Measurements from ENCODE around the gene MDM1.
A peak's percentile ranks its signal among the peaks of the same experiment; 100 is the strongest.

Gene MDM1

GRCh38 chr12:68324531-68324930 lies 7.6 kb downstream of the MDM1 start:
- Histone ChIP-seq H3K79me2 (ENCODE audit: insufficient read depth, low read length) (peaks cover 13% of the 10 kb centered on the region), H3F3A (ENCODE audit: low read depth) (no peaks in the 10 kb centered on the region), H3K4me3 (ENCODE audit: low read length, poor library complexity, severe bottlenecking) (peak overlapping the region; percentile 1), H3K4me2 (ENCODE audit: low read depth, low read length, poor library complexity, severe bottlenecking) (peak overlapping the region; percentile 24), H2AFZ (ENCODE audit: low read length) (no peak overlapping the region), H3K27me3 (ENCODE audit: insufficient read depth, low read length, poor library complexity, severe bottlenecking) (no peaks in the 10 kb centered on the region), H3K36me3 (ENCODE audit: insufficient read depth, low read length) (no peaks in the 10 kb centered on the region), H3K9ac (ENCODE audit: low read depth, low read length, poor library complexity, severe bottlenecking) (peak overlapping the region; percentile 43), H3K9me3 (ENCODE audit: insufficient read depth, low read depth, low read length) (no peaks in the 10 kb centered on the region), H3K9me2 (replicated peaks; ENCODE audit: low read depth, low read length) (no peaks in the 10 kb centered on the region), H4K20me1 (ENCODE audit: insufficient read depth, low read length, poor library complexity, severe bottlenecking) (no peaks in the 10 kb centered on the region), H3K4me1 (ENCODE audit: insufficient read depth, low read length, poor library complexity, severe bottlenecking) (peaks cover 59% of the 10 kb centered on the region)
- TF ChIP-seq CTCF (conservative IDR thresholded peaks at IDR 0.05; ENCODE audit: low read length), result no peak
- TF ChIP-seq EZH2phosphoT487 (IDR thresholded peaks at IDR 0.05; ENCODE audit: borderline replicate concordance), result no peak

GRCh38 chr12:68321140-68321539 lies 11.0 kb downstream of the MDM1 start:
- TF ChIP-seq CTCF (conservative IDR thresholded peaks at IDR 0.05; ENCODE audit: low read length) (no peak), EZH2phosphoT487 (IDR thresholded peaks at IDR 0.05; ENCODE audit: borderline replicate concordance) (no peak)
- Histone ChIP-seq H3K4me2 (ENCODE audit: low read depth, low read length, poor library complexity, severe bottlenecking) (no peak overlapping the region), H3K36me3 (ENCODE audit: insufficient read depth, low read length) (no peaks in the 10 kb centered on the region), H3K9ac (ENCODE audit: low read depth, low read length, poor library complexity, severe bottlenecking) (no peak overlapping the region), H3K4me1 (ENCODE audit: insufficient read depth, low read length, poor library complexity, severe bottlenecking) (peaks cover 27% of the 10 kb centered on the region), H3K27me3 (ENCODE audit: insufficient read depth, low read length, poor library complexity, severe bottlenecking) (no peaks in the 10 kb centered on the region), H4K20me1 (ENCODE audit: insufficient read depth, low read length, poor library complexity, severe bottlenecking) (no peaks in the 10 kb centered on the region), H3K4me3 (ENCODE audit: low read length, poor library complexity, severe bottlenecking) (no peak overlapping the region), H3K9me2 (replicated peaks; ENCODE audit: low read depth, low read length) (no peaks in the 10 kb centered on the region), H3K9me3 (ENCODE audit: insufficient read depth, low read depth, low read length) (no peaks in the 10 kb centered on the region), H3F3A (ENCODE audit: low read depth) (no peaks in the 10 kb centered on the region), H2AFZ (ENCODE audit: low read length) (no peak overlapping the region), H3K79me2 (ENCODE audit: insufficient read depth, low read length) (no peaks in the 10 kb centered on the region)

- H3K9me3 ChIP-seq (ENCODE audit: insufficient read depth, low read depth, low read length), result no peaks in the 10 kb centered on the region
- H3K9me2 ChIP-seq (replicated peaks; ENCODE audit: low read depth, low read length), result no peaks in the 10 kb centered on the region
- no peak overlapping the region for H3K4me3 ChIP-seq (ENCODE audit: low read length, poor library complexity, severe bottlenecking)
- TF ChIP-seq CTCF (conservative IDR thresholded peaks at IDR 0.05; ENCODE audit: low read length) (no peak), EZH2phosphoT487 (IDR thresholded peaks at IDR 0.05; ENCODE audit: borderline replicate concordance) (no peak)
- peaks cover 17% of the 10 kb centered on the region for H3K4me1 ChIP-seq (ENCODE audit: insufficient read depth, low read length, poor library complexity, severe bottlenecking)
- no peak overlapping the region for H3K9ac ChIP-seq (ENCODE audit: low read depth, low read length, poor library complexity, severe bottlenecking)
- no peaks in the 10 kb centered on the region for H3K79me2 ChIP-seq (ENCODE audit: insufficient read depth, low read length)
- H4K20me1 ChIP-seq (ENCODE audit: insufficient read depth, low read length, poor library complexity, severe bottlenecking), result no peaks in the 10 kb centered on the region
- no peaks in the 10 kb centered on the region for H3K27me3 ChIP-seq (ENCODE audit: insufficient read depth, low read length, poor library complexity, severe bottlenecking)
- no peaks in the 10 kb centered on the region for H3F3A ChIP-seq (ENCODE audit: low read depth)
- no peak overlapping the region for H3K4me2 ChIP-seq (ENCODE audit: low read depth, low read length, poor library complexity, severe bottlenecking)
- no peak overlapping the region for H2AFZ ChIP-seq (ENCODE audit: low read length)
- no peaks in the 10 kb centered on the region for H3K36me3 ChIP-seq (ENCODE audit: insufficient read depth, low read length)
Observed at GRCh38 chr12:68319988-68320623, 12.1 kb downstream of the MDM1 start.
